ENCODE measurements around the gene SLC9A9. TPM values are rescaled to one million over a fixed set of nuclear protein-coding genes. Genes with fewer than 3 reads are reported as not detected.

The SLC9A9 gene
- total and polyA plus RNA-seq, 2 of the 8 experiments (the other 6 are each of a cell fraction or from before 2014, with no cell fraction given): 0.48 to 1.1 TPM

DNA sequence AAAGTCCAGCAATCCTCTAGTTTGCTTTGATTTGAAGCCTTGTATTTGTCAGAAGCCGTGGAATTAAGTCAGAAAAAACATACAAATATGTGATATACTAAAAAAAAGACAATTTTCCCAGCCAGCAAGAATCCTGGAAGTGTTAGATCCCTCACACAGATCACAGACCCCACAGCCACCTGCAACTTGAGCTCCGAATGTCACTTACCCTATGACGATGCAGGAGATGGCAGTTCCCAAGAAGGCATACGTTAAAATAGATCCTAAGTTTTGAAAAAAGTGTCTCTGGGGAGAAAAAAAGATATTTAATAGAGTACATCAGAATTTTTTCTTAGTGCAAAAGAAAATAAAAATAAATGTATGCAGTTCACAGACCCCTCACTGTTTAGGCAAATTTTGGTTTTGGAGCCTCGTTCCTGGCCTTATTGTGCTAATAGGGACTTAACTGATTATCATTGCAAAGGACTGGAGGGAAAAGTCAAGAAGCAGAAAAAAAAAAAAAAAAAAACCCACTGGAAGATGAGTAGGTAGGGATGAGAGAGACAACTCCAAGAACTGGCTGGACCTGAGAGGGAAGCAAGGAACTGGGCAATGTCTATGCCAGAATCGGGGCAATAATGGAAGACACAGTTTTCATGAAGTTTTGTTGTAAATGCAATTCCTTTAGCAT is 53.3 kb downstream of the SLC9A9 start:
- Histone ChIP-seq H2BK15ac (ENCODE audit: low read length) (no peak overlapping the region), H3K27ac (ENCODE audit: low read depth, low read length) (no peak overlapping the region), H3K18ac (ENCODE audit: extremely low read depth, low read length) (no peak overlapping the region; the same call in 1 of the 2 replicates), H3K79me1 (ENCODE audit: low read depth, low read length) (no peaks in the 10 kb centered on the region), H2BK5ac (ENCODE audit: low read depth, low read length) (no peak overlapping the region), H3K27me3 (replicated peaks in 1 of 4; ENCODE audit: control insufficient read depth in 3 of 4, extremely low read depth in 1 of 4, insufficient read depth in 3 of 4, low read length in 3 of 4) (no peaks in the 10 kb centered on the region), H2BK12ac (ENCODE audit: low read depth, low read length) (no peak overlapping the region), H3K4me2 (ENCODE audit: insufficient read depth in 1 of 2, low read depth in 2 of 2, low read length in 2 of 2) (peak overlapping the region; percentile 38 to 51; a peak in 3 of 4 replicates), H3K79me2 (ENCODE audit: control insufficient read depth in 1 of 2, insufficient read depth in 2 of 2, low read length in 2 of 2) (no peaks in the 10 kb centered on the region), H3K23ac (ENCODE audit: insufficient read length) (no peak overlapping the region), H4K91ac (replicated peaks; ENCODE audit: insufficient read length, low read length) (no peak overlapping the region), H2AK5ac (ENCODE audit: low read depth, low read length) (no peak overlapping the region), H2AFZ (ENCODE audit: low read length) (no peak overlapping the region), H3K14ac (ENCODE audit: insufficient read length) (no peak overlapping the region), H3K4me1 (replicated peaks in 1 of 4; ENCODE audit: control insufficient read depth in 3 of 4, insufficient read depth in 4 of 4, low read length in 3 of 4) (peaks cover 0 to 13% (median 6%) of the 10 kb centered on the region in 4 experiments; a peak in 3 of 7 replicates), H4K8ac (ENCODE audit: extremely low read depth, insufficient read depth, low read length) (no peak overlapping the region), H3K9me3 (ENCODE audit: insufficient read depth in 2 of 2, low read depth in 1 of 2, low read length in 1 of 2) (0 out of 4 replicates have a peak, but pooled peaks cover 0 to 3% of the 10 kb centered on the region in 2 experiments), H2BK20ac (ENCODE audit: low read length) (no peak overlapping the region), H3K36me3 (ENCODE audit: control insufficient read depth in 2 of 4, insufficient read depth in 4 of 4, low read length in 3 of 4) (no peaks in the 10 kb centered on the region; a peak in 1 of 8 replicates), H3K9ac (replicated peaks in 1 of 4; ENCODE audit: extremely low read depth in 1 of 4, low read depth in 3 of 4, low read length in 3 of 4) (no peak overlapping the region), H2BK120ac (replicated peaks; ENCODE audit: low read depth, low read length) (peak overlapping the region; percentile 18), H3K4me3 (ENCODE audit: extremely low read depth in 1 of 4, insufficient read depth in 2 of 4, low read depth in 3 of 4, low read length in 4 of 4) (peak overlapping the region in 1 of 4 experiments; percentile 21; a peak in 1 of 8 replicates), H3K4ac (replicated peaks; ENCODE audit: insufficient read length, low read depth, low read length) (no peak overlapping the region), H4K20me1 (replicated peaks in 1 of 2; ENCODE audit: control insufficient read depth in 1 of 2, insufficient read depth in 2 of 2, low read length in 2 of 2) (no peaks in the 10 kb centered on the region), H3K56ac (replicated peaks; ENCODE audit: insufficient read length, low read depth, low read length) (no peak overlapping the region), H4K5ac (ENCODE audit: insufficient read length, low read depth, low read length) (no peak overlapping the region), H3K23me2 (ENCODE audit: low read depth, low read length) (no peaks in the 10 kb centered on the region)
- no peak for DNase-seq (ENCODE audit: low read depth in 1 of 2, low spot score in 2 of 2)
- CTCF ChIA-PET (ENCODE audit: partially characterized antibody): no interaction called here
- WGBS, 2 experiments (ENCODE audit: extremely low coverage in 1 of 2, insufficient coverage in 1 of 2, insufficient read length in 1 of 2, insufficient replicate concordance in 2 of 2, low coverage in 1 of 2, low lambda C conversion rate in 2 of 2, missing lambda C conversion rate in 1 of 2): 37% methylated on average over 6 of the region's 6 CpGs; no CpG with 5 or more reads in 1 of the 2 experiments
- POLR2A ChIA-PET (ENCODE audit: partially characterized antibody): no interaction called here
- no peak for FAIRE-seq
- TF ChIP-seq KDM1A (IDR thresholded peaks at IDR 0.05; ENCODE audit: borderline replicate concordance, low read length) (no peak), MAFK (IDR thresholded peaks at IDR 0.05; ENCODE audit: low read depth, low read length) (no peak), E2F6 (IDR thresholded peaks at IDR 0.05) (no peak; the same call in 1 of the 2 replicates), FOSL1 (IDR thresholded peaks at IDR 0.05; ENCODE audit: insufficient read depth, low read depth, low read length) (no peak), POLR2AphosphoS5 (IDR thresholded peaks at IDR 0.05; ENCODE audit: low read depth, low read length) (no peak), SAP30 (IDR thresholded peaks at IDR 0.05; ENCODE audit: insufficient read depth, insufficient replicate concordance, low read length) (no peak), KDM4A (IDR thresholded peaks at IDR 0.05; ENCODE audit: low read depth, low read length, severe bottlenecking) (no peak), CBX5 (IDR thresholded peaks at IDR 0.05; ENCODE audit: low read depth, low read length) (no peak), RBBP5 (IDR thresholded peaks at IDR 0.05; ENCODE audit: borderline replicate concordance, low read depth, low read length) (no peak), TEAD4 (IDR thresholded peaks at IDR 0.05; ENCODE audit: low read depth, low read length) (no peak), EZH2 (IDR thresholded peaks at IDR 0.05; ENCODE audit: low read depth, low read length, severe bottlenecking) (no peak)
- TF ChIP-seq, protein P1, sequence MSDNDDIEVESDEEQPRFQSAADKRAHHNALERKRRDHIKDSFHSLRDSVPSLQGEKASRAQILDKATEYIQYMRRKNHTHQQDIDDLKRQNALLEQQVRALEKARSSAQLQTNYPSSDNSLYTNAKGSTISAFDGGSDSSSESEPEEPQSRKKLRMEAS (IDR thresholded peaks at IDR 0.05): no peak
